Lower lobe of right lung (tissue), 2 donors: ENCODE results near the gene GLYR1. TPM values are rescaled to one million over a fixed set of nuclear protein-coding genes. Genes with fewer than 3 reads are reported as not detected.

Experiments used
- ATAC-seq, 2 donors: fragments of 200-7000 bp; cut with Tn5 transposase; one replicate each; pipeline ENCODE4 v1.9.1; 2020 to 2022; ENCODE audit warnings: mild to moderate bottlenecking in 2 of 2, moderate library complexity in 2 of 2
- DNase-seq: peaks from one replicate; pipeline ENCODE4 v3.0.0-alpha.2; 2020
- H3K27ac ChIP-seq: fragments of 200-600 bp; one replicate; pipeline ENCODE4 v1.8.0; 2022
- H3K27me3 ChIP-seq: fragments of 200-600 bp; one replicate; pipeline ENCODE4 v1.8.0; 2022; ENCODE audit warnings: low read depth
- H3K36me3 ChIP-seq: fragments of 200-600 bp; one replicate; pipeline ENCODE4 v1.8.0; 2022; ENCODE audit warnings: mild to moderate bottlenecking
- H3K4me1 ChIP-seq: fragments of 200-600 bp; one replicate; pipeline ENCODE4 v1.8.0; 2022
- H3K4me3 ChIP-seq: fragments of 200-600 bp; one replicate; pipeline ENCODE4 v1.8.0; 2022; ENCODE audit warnings: mild to moderate bottlenecking
- H3K9me3 ChIP-seq: fragments of 200-600 bp; one replicate; pipeline ENCODE4 v1.8.0; 2022
- CTCF ChIP-seq: fragments of 200-600 bp; IDR thresholded peaks from one replicate; pipeline ENCODE4 v1.8.0; 2022; ENCODE audit warnings: antibody characterized with exemption, mild to moderate bottlenecking
- intact Hi-C: fragments of 100-400 bp; cut with DNase I; formaldehyde crosslinking; loops from one replicate; pipeline ENCODE4 v1.11.0; 2022
- total RNA-seq: library from RNA; stranded (reverse); fragmentation: NEBNext Ultra II Directional; extraction: Animal tissue kit (Norgen Biotek cat#: 25700); gene quantifications from one replicate; pipeline ENCODE4 v1.2.1, GENCODE V29; 2021
- donor health status: DM: no; HTN: yes; CAD: no; lungs with severe emphysema.

The GLYR1 gene
- total RNA-seq, 1 donor from 2014 or later, result 89.3 TPM

DNA sequence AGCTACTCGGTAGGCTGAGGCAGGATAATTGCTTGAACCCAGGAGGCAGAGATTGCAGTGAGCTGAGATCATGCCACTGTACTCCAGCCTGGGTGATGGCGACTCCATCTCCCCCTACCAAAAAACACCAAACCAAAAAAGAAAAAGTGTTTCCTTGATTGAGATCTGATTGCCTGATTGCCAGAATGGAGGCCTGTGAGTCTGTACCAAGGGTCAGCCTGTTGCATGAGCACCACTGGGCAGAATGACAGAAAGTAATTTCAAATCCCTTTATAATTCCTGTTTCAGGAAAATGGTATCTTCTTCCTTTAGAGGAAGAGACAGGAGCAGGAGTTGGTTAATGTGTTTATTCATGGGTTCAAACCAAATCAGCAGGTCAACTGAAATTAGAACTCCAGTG lies 8.7 kb upstream of the GLYR1 start:
- no peak overlapping the region for H3K4me3 ChIP-seq
- intact Hi-C loops, result no loop called here
- DNase-seq, result no peak
- no peaks in the 10 kb centered on the region for H3K9me3 ChIP-seq
- H3K27ac ChIP-seq, result no peak overlapping the region
- H3K4me1 ChIP-seq, result peaks cover 22% of the 10 kb centered on the region
- no peaks in the 10 kb centered on the region for H3K27me3 ChIP-seq
- H3K36me3 ChIP-seq, result peaks cover 81% of the 10 kb centered on the region
- TF ChIP-seq CTCF, result no peak
- ATAC-seq, result no peak

DNA sequence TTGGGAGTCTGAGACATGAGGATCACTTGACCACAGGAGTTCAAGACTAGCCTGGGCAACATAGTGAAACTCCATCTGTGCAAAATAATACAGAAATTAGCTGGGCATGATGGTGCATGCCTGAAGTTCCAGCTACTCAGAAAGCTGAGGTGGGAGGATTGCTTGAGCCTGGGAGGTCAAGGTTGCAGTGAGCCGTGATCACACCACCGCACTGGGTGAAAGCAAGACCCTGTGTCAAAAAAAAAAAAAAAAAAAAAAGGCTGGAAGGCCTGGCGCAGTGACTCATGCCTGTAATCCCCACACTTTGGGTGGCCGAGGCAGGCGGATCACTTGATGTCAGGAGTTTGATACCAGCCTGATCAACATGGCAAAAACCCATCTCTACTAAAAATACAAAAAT lies 8.3 kb upstream of the GLYR1 start:
- TF ChIP-seq CTCF, result no peak
- intact Hi-C loops, result no loop called here
- Histone ChIP-seq H3K36me3 (peaks cover 76% of the 10 kb centered on the region), H3K27me3 (no peaks in the 10 kb centered on the region), H3K27ac (no peak overlapping the region), H3K4me1 (peaks cover 26% of the 10 kb centered on the region), H3K9me3 (no peaks in the 10 kb centered on the region), H3K4me3 (no peak overlapping the region)
- no peak for DNase-seq
- no peak for ATAC-seq

DNA sequence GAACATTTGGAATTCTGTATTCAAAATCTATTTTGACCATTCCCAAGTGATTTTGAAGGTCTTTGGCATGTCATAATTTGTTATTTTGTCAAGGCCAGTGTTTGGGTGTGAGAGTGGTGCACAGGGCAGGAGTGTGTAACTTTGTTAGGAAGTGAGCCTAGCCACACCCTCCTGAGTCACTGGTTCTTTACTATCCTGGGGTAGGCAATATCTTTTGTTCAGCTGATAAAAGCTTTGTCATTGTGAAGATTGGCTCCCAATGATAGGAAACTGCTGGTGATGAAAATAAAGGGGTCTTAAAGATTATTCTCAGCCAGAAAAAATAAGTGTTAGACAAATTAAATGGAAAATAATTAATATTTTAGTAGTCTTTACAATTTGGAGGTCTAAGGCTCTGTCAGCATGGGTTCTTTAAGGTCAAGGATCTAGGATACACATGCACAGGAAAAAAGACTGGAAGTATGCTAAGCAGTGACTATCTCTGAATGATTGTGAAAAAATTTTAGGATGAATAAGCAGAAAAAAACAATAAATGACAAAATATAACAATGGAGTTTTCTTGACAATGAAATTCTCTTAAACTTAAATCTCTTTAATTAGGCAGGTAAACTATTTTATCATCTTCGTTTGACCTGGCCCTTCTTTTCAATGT lies 5.3 kb upstream of the GLYR1 start:
- Histone ChIP-seq H3K36me3 (peaks cover 46% of the 10 kb centered on the region), H3K9me3 (no peaks in the 10 kb centered on the region), H3K4me1 (peaks cover 47% of the 10 kb centered on the region), H3K27me3 (no peaks in the 10 kb centered on the region), H3K27ac (peak overlapping the region; percentile 16), H3K4me3 (no peak overlapping the region)
- intact Hi-C loops, result no loop called here
- TF ChIP-seq CTCF, result no peak
- DNase-seq, result no peak
- ATAC-seq, result no peak

DNA sequence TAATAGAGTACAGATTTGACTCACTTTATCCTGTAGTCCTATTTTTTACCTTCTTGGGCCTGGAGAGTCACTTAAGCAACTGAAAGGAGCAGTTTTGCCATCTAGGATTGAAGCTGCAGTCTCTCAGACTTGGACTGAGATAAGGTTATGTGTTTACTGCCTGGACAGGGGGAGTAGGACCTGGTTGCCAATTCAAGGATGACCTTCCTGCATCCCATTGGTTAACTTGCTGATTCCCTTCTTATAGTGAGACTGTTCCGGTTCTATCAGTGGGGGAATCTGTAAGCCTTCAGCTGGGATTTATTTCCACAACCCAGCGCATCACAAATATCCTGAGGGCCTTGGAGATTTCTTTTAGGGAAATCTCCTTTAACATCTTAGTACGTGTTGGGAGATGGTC lies 3.1 kb upstream of the GLYR1 start:
- H3K4me3 ChIP-seq, result peak overlapping the region; percentile 92
- intact Hi-C loops, result no loop called here
- ATAC-seq, result no peak
- peaks cover 25% of the 10 kb centered on the region for H3K36me3 ChIP-seq
- DNase-seq, result no peak
- TF ChIP-seq CTCF, result no peak
- no peaks in the 10 kb centered on the region for H3K9me3 ChIP-seq
- H3K27ac ChIP-seq, result no peak overlapping the region
- peaks cover 61% of the 10 kb centered on the region for H3K4me1 ChIP-seq
- H3K27me3 ChIP-seq, result no peaks in the 10 kb centered on the region

DNA sequence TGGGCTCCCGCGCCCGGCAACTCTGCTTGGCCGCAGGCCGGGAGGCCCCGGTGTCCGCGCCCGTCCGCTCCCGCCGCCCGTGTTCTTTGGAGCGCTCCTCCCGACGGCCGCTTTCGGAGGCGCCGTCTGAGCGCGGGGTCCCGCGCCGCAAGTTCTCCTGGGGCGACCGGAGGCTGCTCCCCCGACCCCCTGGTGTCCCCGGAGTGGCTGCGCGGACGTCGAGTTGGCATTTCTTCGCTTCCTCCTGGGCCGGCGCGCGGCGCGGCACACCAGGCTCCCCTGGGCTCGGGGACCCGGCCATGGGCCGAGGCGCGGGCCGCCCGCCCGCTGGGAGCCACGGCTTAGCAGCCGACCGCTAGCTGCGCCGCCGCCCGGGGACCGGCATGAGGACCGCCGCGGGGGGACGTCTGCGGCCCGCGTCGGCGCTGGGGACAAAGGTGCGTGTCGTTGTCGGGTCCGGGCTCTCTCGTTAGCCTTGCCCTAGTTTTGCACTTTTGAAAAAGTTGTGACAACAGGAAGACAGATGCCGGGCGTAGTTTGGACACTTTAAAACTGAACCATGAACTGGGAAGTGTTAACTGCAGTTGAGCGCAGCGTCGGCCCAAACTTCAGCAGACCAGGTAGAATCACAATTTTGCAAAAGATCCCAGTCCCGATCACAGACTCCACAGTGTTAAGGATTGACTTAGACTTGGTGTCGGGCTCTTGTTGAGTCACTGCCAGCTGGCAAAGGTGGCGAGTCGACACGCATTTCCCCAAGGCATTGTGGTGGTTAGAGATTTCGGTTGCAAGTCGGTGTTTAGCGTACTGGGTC lies 893 bp upstream of the GLYR1 start:
- DNase-seq (peak; percentile 67), ATAC-seq (peak; percentile 25 to 52)
- no peaks in the 10 kb centered on the region for H3K9me3 ChIP-seq
- peak overlapping the region; percentile 97 for H3K27ac ChIP-seq
- intact Hi-C loops, result no loop called here
- H3K36me3 ChIP-seq, result peaks cover 24% of the 10 kb centered on the region
- peak; percentile 8 for TF ChIP-seq CTCF
- H3K27me3 ChIP-seq, result no peaks in the 10 kb centered on the region
- peaks cover 64% of the 10 kb centered on the region for H3K4me1 ChIP-seq
- peak overlapping the region; percentile 92 for H3K4me3 ChIP-seq
